Measurements from ENCODE around the gene MAST4. TPM values are rescaled to one million over a fixed set of nuclear protein-coding genes. Genes with fewer than 3 reads are reported as not detected.

MAST4 gene
- total RNA-seq, 1 donor from 2014 or later: 0.99 TPM

DNA sequence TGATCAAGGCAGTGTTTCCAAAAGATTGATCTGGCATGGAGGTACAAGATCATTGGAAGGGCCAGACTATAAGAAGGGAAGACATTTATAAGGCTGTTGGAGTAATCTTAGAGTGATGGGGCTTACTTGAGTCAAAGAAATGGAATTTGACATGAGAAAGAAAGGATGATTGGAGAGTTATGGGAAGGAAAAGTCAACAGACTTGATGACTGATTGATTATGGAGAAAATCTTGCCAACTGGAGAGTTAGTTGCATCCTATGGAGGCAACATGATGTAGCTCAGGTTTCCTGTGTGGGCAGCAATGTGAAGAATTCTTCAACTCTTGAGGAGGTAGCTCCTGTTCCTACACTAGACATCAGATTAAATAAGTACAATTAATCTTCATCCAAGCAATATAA lies 10.9 kb upstream of the MAST4 start:
- no peaks in the 10 kb centered on the region for H3K79me2 ChIP-seq (ENCODE audit: low read depth)
- H3K4me1 ChIP-seq: no peaks in the 10 kb centered on the region
- no peak overlapping the region for H2AFZ ChIP-seq (replicated peaks)
- H3K9ac ChIP-seq: no peak overlapping the region
- Mint-ChIP-seq H3K36me3 (no peaks in the 10 kb centered on the region), H3K27ac (no peak overlapping the region), H3K9me3 (no peaks in the 10 kb centered on the region), H3K4me1 (no peaks in the 10 kb centered on the region), H3K27me3 (ENCODE audit: insufficient read depth, low read depth) (no peaks in the 10 kb centered on the region), H3K4me3 (no peak overlapping the region)
- no peak overlapping the region for H3K4me2 ChIP-seq
- H4K20me1 ChIP-seq (ENCODE audit: low read depth): no peaks in the 10 kb centered on the region
- peaks cover 27% of the 10 kb centered on the region for H3K27me3 ChIP-seq
- H3K36me3 ChIP-seq: no peaks in the 10 kb centered on the region
- H3K4me3 ChIP-seq: no peak overlapping the region
- DNase-seq (ENCODE audit: low spot score): no peak
- TF ChIP-seq, protein P1, sequence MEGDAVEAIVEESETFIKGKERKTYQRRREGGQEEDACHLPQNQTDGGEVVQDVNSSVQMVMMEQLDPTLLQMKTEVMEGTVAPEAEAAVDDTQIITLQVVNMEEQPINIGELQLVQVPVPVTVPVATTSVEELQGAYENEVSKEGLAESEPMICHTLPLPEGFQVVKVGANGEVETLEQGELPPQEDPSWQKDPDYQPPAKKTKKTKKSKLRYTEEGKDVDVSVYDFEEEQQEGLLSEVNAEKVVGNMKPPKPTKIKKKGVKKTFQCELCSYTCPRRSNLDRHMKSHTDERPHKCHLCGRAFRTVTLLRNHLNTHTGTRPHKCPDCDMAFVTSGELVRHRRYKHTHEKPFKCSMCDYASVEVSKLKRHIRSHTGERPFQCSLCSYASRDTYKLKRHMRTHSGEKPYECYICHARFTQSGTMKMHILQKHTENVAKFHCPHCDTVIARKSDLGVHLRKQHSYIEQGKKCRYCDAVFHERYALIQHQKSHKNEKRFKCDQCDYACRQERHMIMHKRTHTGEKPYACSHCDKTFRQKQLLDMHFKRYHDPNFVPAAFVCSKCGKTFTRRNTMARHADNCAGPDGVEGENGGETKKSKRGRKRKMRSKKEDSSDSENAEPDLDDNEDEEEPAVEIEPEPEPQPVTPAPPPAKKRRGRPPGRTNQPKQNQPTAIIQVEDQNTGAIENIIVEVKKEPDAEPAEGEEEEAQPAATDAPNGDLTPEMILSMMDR (IDR thresholded peaks at IDR 0.05): no peak
- TF ChIP-seq EZH2phosphoT487 (IDR thresholded peaks at IDR 0.05) (no peak), EZH2 (IDR thresholded peaks at IDR 0.05) (no peak)
- no peaks in the 10 kb centered on the region for H3K9me3 ChIP-seq (ENCODE audit: low read depth)
- H3K27ac ChIP-seq: no peak overlapping the region
- H3F3A ChIP-seq (ENCODE audit: low read depth): no peaks in the 10 kb centered on the region

DNA sequence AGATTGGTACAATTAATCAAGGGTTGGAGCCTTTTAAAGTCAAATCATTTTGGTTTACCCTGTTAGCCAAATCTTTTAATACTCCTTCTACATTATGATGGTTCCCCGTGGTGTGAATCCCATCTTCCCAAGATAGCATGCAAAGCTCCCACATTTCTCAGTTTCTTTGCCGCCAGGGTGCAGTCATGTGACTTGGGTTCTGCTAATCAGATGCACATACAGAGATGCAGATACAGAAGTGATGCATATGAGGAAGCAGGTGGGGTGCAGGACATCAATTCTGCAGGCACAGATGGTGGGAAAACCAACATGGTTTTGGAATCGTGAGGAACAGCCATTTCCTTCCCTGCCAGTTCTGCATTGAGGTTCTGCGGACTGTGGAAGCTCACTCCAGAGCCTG lies 8.4 kb upstream of the MAST4 start:
- Histone ChIP-seq H2AFZ (replicated peaks) (no peak overlapping the region), H3K27ac (no peak overlapping the region), H3K4me3 (no peak overlapping the region), H3K27me3 (peaks cover 43% of the 10 kb centered on the region), H3K4me1 (no peaks in the 10 kb centered on the region), H3K4me2 (no peak overlapping the region), H3F3A (ENCODE audit: low read depth) (no peaks in the 10 kb centered on the region), H3K36me3 (no peaks in the 10 kb centered on the region), H4K20me1 (ENCODE audit: low read depth) (no peaks in the 10 kb centered on the region), H3K79me2 (ENCODE audit: low read depth) (no peaks in the 10 kb centered on the region), H3K9ac (no peak overlapping the region), H3K9me3 (ENCODE audit: low read depth) (no peaks in the 10 kb centered on the region)
- Mint-ChIP-seq H3K27me3 (ENCODE audit: insufficient read depth, low read depth) (no peaks in the 10 kb centered on the region), H3K36me3 (no peaks in the 10 kb centered on the region), H3K4me3 (no peak overlapping the region), H3K27ac (no peak overlapping the region), H3K4me1 (no peaks in the 10 kb centered on the region), H3K9me3 (no peaks in the 10 kb centered on the region)
- TF ChIP-seq EZH2 (IDR thresholded peaks at IDR 0.05) (no peak), EZH2phosphoT487 (IDR thresholded peaks at IDR 0.05) (no peak)
- TF ChIP-seq, protein P1 (IDR thresholded peaks at IDR 0.05): no peak
- no peak for DNase-seq (ENCODE audit: low spot score)

DNA sequence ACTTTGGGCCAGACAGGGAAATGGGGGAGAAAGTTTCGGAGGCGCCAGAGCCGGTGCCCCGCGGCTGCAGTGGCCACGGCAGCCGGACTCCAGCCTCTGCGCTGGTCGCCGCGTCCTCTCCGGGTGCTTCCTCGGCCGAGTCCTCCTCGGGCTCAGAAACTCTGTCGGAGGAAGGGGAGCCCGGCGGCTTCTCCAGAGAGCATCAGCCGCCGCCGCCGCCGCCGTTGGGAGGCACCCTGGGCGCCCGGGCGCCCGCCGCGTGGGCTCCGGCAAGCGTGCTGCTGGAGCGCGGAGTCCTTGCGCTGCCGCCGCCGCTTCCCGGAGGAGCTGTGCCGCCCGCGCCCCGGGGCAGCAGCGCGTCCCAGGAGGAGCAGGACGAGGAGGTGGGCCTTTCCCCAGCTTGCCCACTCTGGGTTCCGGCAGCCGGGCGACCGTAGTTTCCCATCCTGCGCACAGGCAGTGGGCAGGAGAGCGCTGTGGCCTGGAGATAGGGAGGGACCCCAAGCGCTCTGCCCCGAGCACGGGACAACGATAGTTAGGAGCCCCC lies 516 bp downstream of the MAST4 start:
- peak overlapping the region; percentile 94 for H2AFZ ChIP-seq (replicated peaks)
- Mint-ChIP-seq H3K27ac (no peak overlapping the region), H3K4me3 (peak overlapping the region; percentile 93), H3K9me3 (peaks cover 5% of the 10 kb centered on the region), H3K4me1 (peaks cover 20% of the 10 kb centered on the region), H3K27me3 (ENCODE audit: insufficient read depth, low read depth) (peaks cover 22% of the 10 kb centered on the region), H3K36me3 (peaks cover 1% of the 10 kb centered on the region)
- H3K4me2 ChIP-seq: peak overlapping the region; percentile 96
- H4K20me1 ChIP-seq (ENCODE audit: low read depth): peaks cover 5% of the 10 kb centered on the region
- DNase-seq (ENCODE audit: low spot score): peak; percentile 64
- no peaks in the 10 kb centered on the region for H3K79me2 ChIP-seq (ENCODE audit: low read depth)
- TF ChIP-seq, protein P1 (IDR thresholded peaks at IDR 0.05): no peak
- TF ChIP-seq EZH2phosphoT487 (IDR thresholded peaks at IDR 0.05): no peak
- TF ChIP-seq EZH2 (IDR thresholded peaks at IDR 0.05): no peak
- no peaks in the 10 kb centered on the region for H3K36me3 ChIP-seq
- peak overlapping the region; percentile 87 for H3K4me3 ChIP-seq
- no peaks in the 10 kb centered on the region for H3K4me1 ChIP-seq
- H3K9ac ChIP-seq: no peak overlapping the region
- peaks cover 95% of the 10 kb centered on the region for H3K27me3 ChIP-seq
- H3K27ac ChIP-seq: no peak overlapping the region
- peaks cover 7% of the 10 kb centered on the region for H3F3A ChIP-seq (ENCODE audit: low read depth)
- H3K9me3 ChIP-seq (ENCODE audit: low read depth): no peaks in the 10 kb centered on the region

Measured in neural progenitor cell (in vitro differentiated cells).